ENCODE results near the gene TMEM145.

The TMEM145 gene

DNA sequence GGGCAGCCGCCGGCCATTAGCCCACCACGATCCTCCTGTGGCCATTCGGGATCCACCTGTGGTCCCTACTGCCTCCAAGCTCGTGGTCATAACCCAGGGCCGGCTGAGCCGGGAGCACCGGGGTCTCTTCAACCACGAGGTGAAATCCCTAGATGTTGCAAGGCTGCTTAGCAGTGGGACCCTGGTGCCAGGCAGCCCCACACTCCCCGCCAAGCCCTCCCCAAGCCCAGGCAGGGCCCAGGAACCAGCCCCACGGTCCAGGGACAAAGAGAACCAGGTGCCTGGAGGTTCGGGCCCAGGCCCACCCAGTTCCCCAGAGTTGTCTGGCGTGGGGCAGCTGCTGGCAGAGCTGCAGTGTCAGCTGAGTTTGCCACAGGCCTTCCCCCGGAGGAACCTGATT, 3.4 kb upstream of the TMEM145 start:
- TF ChIP-seq, protein P1, sequence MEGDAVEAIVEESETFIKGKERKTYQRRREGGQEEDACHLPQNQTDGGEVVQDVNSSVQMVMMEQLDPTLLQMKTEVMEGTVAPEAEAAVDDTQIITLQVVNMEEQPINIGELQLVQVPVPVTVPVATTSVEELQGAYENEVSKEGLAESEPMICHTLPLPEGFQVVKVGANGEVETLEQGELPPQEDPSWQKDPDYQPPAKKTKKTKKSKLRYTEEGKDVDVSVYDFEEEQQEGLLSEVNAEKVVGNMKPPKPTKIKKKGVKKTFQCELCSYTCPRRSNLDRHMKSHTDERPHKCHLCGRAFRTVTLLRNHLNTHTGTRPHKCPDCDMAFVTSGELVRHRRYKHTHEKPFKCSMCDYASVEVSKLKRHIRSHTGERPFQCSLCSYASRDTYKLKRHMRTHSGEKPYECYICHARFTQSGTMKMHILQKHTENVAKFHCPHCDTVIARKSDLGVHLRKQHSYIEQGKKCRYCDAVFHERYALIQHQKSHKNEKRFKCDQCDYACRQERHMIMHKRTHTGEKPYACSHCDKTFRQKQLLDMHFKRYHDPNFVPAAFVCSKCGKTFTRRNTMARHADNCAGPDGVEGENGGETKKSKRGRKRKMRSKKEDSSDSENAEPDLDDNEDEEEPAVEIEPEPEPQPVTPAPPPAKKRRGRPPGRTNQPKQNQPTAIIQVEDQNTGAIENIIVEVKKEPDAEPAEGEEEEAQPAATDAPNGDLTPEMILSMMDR (IDR thresholded peaks at IDR 0.05; ENCODE audit: low read depth, low read length) = no peak
- no peak for DNase-seq (ENCODE audit: low read depth in 2 of 2)
- H3K4me3 ChIP-seq (replicated peaks in 1 of 2; ENCODE audit: low read depth in 2 of 2, low read length in 2 of 2) = no peak overlapping the region

DNA sequence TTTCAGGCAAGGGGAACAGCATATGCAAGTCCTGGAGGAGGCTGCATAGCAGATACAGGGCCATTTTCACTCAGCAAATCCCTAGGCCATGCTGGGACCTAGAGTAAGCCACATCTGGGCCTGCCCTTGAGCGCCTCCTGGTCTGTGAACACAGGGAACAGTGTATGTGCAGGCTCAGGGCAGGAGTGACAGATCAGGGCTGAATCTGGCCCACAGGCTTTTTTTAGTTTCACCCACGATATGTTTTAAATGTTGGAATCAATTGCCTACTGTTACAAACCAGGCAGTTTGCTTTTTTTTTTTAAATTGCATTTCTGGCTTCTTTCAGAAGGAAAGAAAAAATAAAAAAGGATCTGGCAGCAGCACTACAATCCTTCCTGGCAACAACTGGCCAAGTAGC, 1.5 kb upstream of the TMEM145 start:
- peak in 1 of 2 donors; percentile 14 for DNase-seq (ENCODE audit: low read depth in 2 of 2)
- TF ChIP-seq, protein P1 (IDR thresholded peaks at IDR 0.05; ENCODE audit: low read depth, low read length) = peak; percentile 13
- no peak overlapping the region for H3K4me3 ChIP-seq (replicated peaks in 1 of 2; ENCODE audit: low read depth in 2 of 2, low read length in 2 of 2)

DNA sequence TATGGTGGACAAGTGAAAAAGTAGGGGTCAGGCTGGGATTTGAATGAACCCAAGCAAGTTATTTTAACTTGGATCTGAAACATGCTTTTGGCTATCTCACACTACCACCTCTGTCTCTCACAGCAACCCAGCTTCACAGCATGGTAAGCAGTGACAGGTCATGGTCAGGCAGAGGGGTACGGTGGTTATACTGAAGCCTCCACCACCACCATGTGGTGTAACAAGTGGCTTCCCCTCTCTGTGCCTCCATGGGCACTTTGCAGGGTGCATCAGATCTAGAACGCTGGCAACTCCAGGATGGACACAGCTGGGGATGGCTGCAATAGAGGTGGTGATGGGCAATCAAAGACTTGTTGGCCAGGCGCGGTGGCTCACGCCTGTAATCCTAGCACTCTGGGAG, 739 bp upstream of the TMEM145 start:
- TF ChIP-seq, protein P1 (IDR thresholded peaks at IDR 0.05; ENCODE audit: low read depth, low read length) = no peak
- no peak overlapping the region for H3K4me3 ChIP-seq (replicated peaks in 1 of 2; ENCODE audit: low read depth in 2 of 2, low read length in 2 of 2)
- DNase-seq (ENCODE audit: low read depth in 2 of 2) = no peak

DNA sequence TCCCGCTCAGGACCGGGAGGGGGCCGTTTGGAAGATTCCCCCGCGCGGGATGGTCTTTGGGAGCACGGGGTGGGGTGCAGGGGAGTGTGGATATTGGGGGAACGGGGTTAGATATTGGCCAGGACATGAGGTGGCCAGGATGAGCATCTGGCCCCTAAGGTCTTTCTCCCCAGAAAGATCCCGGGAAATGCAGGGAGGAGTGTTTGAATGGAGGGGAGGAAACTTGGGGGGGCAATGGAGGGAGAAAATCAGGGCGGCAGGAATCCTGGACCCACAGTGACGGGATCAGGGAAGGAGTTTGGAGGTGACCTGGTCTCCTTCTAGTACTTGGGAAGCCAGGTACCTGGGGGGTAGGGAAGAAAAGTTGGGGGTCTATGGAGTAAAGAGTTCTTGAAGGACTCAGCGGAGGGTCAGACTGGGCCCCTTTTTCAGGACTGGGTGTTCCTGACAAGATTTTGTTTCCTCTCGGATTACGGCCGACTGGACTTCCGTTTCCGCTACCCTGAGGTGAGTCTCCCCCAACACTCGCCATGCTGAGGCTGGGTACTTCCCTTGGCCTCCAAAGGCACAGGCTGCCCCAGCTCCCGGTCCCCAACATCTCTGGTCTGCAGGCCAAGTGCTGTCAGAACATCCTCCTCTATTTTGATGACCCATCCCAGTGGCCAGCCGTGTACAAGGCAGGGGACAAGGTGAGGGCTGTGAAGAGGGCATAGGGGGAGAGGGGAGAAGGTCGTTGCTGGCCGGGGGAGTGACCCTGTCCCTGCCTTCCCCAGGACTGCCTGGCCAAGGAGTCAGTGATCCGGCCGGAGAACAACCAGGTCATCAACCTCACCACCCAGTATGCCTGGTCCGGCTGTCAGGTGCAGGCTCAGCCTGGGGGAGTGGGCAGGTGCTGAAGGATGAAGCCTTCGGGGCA, 989 bp downstream of the TMEM145 start:
- DNase-seq (ENCODE audit: low read depth in 2 of 2) = no peak
- TF ChIP-seq, protein P1 (IDR thresholded peaks at IDR 0.05; ENCODE audit: low read depth, low read length) = peak; percentile 23
- no peak overlapping the region for H3K4me3 ChIP-seq (replicated peaks in 1 of 2; ENCODE audit: low read depth in 2 of 2, low read length in 2 of 2)

DNA sequence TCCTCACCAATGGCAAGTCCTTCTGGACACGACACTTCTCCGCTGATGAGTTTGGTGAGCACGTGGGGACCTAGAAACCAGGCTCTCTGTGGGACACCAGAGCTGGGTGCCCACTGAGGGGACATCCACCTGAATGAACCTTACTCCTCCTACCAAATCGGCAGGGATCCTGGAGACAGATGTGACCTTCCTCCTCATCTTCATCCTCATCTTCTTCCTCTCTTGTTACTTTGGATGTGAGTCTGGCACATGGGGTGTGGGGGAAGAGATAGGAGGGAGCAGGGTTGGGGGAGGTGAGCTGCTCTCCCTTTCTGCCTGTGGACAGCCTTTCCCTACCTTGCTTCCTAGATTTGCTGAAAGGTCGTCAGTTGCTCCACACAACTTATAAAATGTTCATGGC, 1.9 kb downstream of the TMEM145 start:
- H3K4me3 ChIP-seq (replicated peaks in 1 of 2; ENCODE audit: low read depth in 2 of 2, low read length in 2 of 2) = no peak overlapping the region
- TF ChIP-seq, protein P1 (IDR thresholded peaks at IDR 0.05; ENCODE audit: low read depth, low read length) = no peak
- DNase-seq (ENCODE audit: low read depth in 2 of 2) = no peak

DNA sequence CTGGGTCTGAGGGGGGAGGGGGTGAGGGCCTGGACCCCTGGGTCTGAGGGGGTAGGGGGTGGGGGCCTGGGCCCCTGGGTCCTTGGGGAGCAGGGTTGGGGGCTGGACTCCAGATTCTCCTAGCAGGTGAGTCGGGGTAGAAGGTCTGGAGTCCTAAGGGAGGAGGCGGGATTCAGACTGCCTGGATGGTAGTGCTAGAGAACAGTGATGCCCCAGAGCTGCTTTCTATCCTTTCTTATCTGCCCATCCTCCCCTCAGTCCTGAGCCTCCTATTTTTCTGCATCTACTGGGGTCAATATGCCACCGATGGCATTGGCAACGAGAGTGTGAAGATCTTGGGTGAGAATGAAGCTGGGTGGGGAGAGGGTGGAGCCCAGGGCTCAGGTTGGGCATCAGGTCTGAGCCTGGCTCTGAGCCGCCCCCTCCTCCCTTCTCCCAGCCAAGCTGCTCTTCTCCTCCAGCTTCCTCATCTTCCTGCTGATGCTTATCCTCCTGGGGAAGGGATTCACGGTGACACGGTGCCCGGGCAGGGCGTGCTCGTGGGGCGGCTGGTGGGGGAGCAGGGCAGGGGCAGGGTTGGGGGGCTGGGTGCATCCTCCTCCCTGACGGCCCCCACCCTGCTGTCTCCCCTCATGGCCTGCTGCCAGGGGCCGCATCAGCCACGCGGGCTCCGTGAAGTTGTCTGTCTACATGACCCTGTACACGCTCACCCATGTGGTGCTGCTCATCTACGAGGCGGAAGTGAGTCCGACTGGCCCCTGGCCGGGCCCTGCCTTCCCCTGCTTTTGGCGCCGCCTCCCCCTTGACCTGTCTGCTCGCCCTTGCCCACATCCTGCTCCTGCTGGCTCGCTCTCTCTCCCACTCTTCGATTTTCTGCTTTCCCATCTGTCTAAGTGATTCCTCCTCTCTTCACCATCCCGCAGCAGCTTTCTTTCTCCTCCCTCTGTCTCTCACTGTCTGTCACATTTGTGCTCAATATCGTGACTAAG, 3.4 kb downstream of the TMEM145 start:
- TF ChIP-seq, protein P1 (IDR thresholded peaks at IDR 0.05; ENCODE audit: low read depth, low read length) = no peak
- peak in 1 of 2 donors; percentile 51 for DNase-seq (ENCODE audit: low read depth in 2 of 2)
- H3K4me3 ChIP-seq (replicated peaks in 1 of 2; ENCODE audit: low read depth in 2 of 2, low read length in 2 of 2) = no peak overlapping the region
